A549 (cell line): Measurements from ENCODE around the gene SUGCT. TPM values are rescaled to one million over a fixed set of nuclear protein-coding genes. Genes with fewer than 3 reads are reported as not detected.

Source experiments
- ATAC-seq, 2 experiments: fragments of 200-7000 bp in 1 of 2; fragments of >200 bp in 1 of 2; cut with Nextera tagmentation in 1 of 2; cut with Tn5 transposase in 1 of 2; 3 replicates each; pipeline versions ENCODE4 v1.8.0 to v1.9.1; 2018 to 2020; ENCODE audit warnings: mild to moderate bottlenecking in 1 of 2, moderate library complexity in 1 of 2
- CTCF ChIA-PET: fragments of 300-600 bp; sonication (Branson Sonifier 250); formaldehyde crosslinking; extraction: SDS; loops from one replicate; lab custom pipeline; 2021; ENCODE audit warnings: antibody characterized with exemption, inconsistent platforms; lab: Yijun Ruan, JAX
- POLR2A ChIA-PET: fragments of 350-600 bp; formaldehyde crosslinking; extraction: SDS; loops from one replicate; lab custom pipeline; 2021; ENCODE audit warnings: antibody characterized with exemption, inconsistent platforms; lab: Yijun Ruan, JAX
- DNase-seq, 2 experiments: peaks; one replicate each; pipeline versions ENCODE4 v3.0.0 to v3.0.0-alpha.2; 2011 to 2016; ENCODE audit warnings: low read depth in 1 of 2, low spot score in 1 of 2
- FAIRE-seq: peaks from 2 replicates; lab custom pipeline; 2011; peaks lifted over from hg19 to GRCh38; lab: Jason Lieb, UNC
- H3K27ac ChIP-seq, 2 experiments: fragments of >200 bp; sonication (Bioruptor Twin); formaldehyde crosslinking; 3 replicates each; pipeline ENCODE4 v1.5.1; 2016 to 2017
- H3K4me1 ChIP-seq: fragments of >200 bp; sonication (Bioruptor Twin); formaldehyde crosslinking; 3 replicates; pipeline ENCODE4 v1.6.1; 2016
- H3K4me2 ChIP-seq: fragments of >200 bp; sonication (Bioruptor Twin); formaldehyde crosslinking; 3 replicates; pipeline ENCODE4 v1.6.1; 2016
- H3K4me3 ChIP-seq: fragments of >200 bp; sonication (Bioruptor Twin); formaldehyde crosslinking; 3 replicates; pipeline ENCODE4 v1.5.1; 2016
- H3K9me3 ChIP-seq: fragments of >200 bp; sonication (Bioruptor Twin); formaldehyde crosslinking; 3 replicates; pipeline ENCODE4 v1.6.1; 2016
- CBX2 ChIP-seq: fragments of 200-600 bp; sonication (generic); IDR thresholded peaks from 2 replicates; pipeline ENCODE4 v1.6.1; 2016; ENCODE audit warnings: low read depth, mild to moderate bottlenecking, borderline replicate concordance
- CEBPB ChIP-seq, 2 experiments: fragments of >200 bp in 1 of 2; sonication (Bioruptor Twin) in 1 of 2; formaldehyde crosslinking in 1 of 2; IDR thresholded peaks; 2 replicates each; pipeline ENCODE4 v1.6.1; 2012 to 2016
- CTCF ChIP-seq: fragments of >200 bp; sonication (Bioruptor Twin); formaldehyde crosslinking; IDR thresholded peaks from 3 replicates; pipeline ENCODE4 v1.5.1; 2016
- EHF ChIP-seq: fragments of 250-450 bp; sonication (Bioruptor Pico); IDR thresholded peaks from 2 replicates; pipeline ENCODE4 v1.5.0; 2020; ENCODE audit warnings: mild to moderate bottlenecking
- EHMT2 ChIP-seq: fragments of 200-600 bp; sonication (generic); IDR thresholded peaks from 2 replicates; pipeline ENCODE4 v1.6.1; 2016; ENCODE audit warnings: antibody characterized with exemption, low read depth, mild to moderate bottlenecking, moderate library complexity
- FOSB ChIP-seq: fragments of 250-450 bp; sonication (Bioruptor Pico); IDR thresholded peaks from 2 replicates; pipeline ENCODE4 v1.5.0; 2020; ENCODE audit warnings: mild to moderate bottlenecking, moderate library complexity
- GATA3 ChIP-seq: IDR thresholded peaks from 2 replicates; pipeline ENCODE4 v1.6.1; 2012; ENCODE audit warnings: borderline replicate concordance
- HOXB5 ChIP-seq: fragments of 250-450 bp; sonication (Bioruptor Pico); IDR thresholded peaks from 2 replicates; pipeline ENCODE4 v1.5.0; 2020; ENCODE audit warnings: mild to moderate bottlenecking, moderate library complexity
- JUNB ChIP-seq: fragments of >200 bp; sonication (Bioruptor Twin); formaldehyde crosslinking; IDR thresholded peaks from 2 replicates; pipeline ENCODE4 v1.6.1; 2016
- MAFK ChIP-seq: fragments of 450-650 bp; IDR thresholded peaks from 2 replicates; pipeline ENCODE4 v1.6.1; 2014; ENCODE audit not compliant: partially characterized antibody
- NPAS2 ChIP-seq: fragments of 250-450 bp; sonication (Bioruptor Pico); IDR thresholded peaks from 2 replicates; pipeline ENCODE4 v1.8.0; 2022; ENCODE audit warnings: mild to moderate bottlenecking, moderate library complexity, borderline replicate concordance
- PBX3 ChIP-seq: IDR thresholded peaks from 2 replicates; pipeline ENCODE4 v1.6.1; 2012
- PHF8 ChIP-seq: fragments of 200-600 bp; sonication (generic); IDR thresholded peaks from 2 replicates; pipeline ENCODE4 v1.6.1; 2016; ENCODE audit warnings: low read depth, mild to moderate bottlenecking, antibody characterized with exemption, moderate library complexity, borderline replicate concordance
- POLR2AphosphoS2 ChIP-seq: conservative IDR thresholded peaks from 2 replicates; pipeline ENCODE4 v1.6.1; 2012; ENCODE audit warnings: low read length, improper control_type of control experiment, inconsistent platforms
- SREBF2 ChIP-seq: fragments of 450-650 bp; IDR thresholded peaks from 2 replicates; pipeline ENCODE4 v1.6.1; 2014; ENCODE audit warnings: mild to moderate bottlenecking, moderate library complexity
- TFCP2L1 ChIP-seq: fragments of 250-450 bp; sonication (Bioruptor Pico); IDR thresholded peaks from 2 replicates; pipeline ENCODE4 v1.5.0; 2021; ENCODE audit warnings: mild to moderate bottlenecking
- ZNF302 ChIP-seq: fragments of 250-450 bp; sonication (Bioruptor Pico); IDR thresholded peaks from 2 replicates; pipeline ENCODE4 v1.9.0; 2021; ENCODE audit warnings: inconsistent platforms, mild to moderate bottlenecking, moderate library complexity
- ZSCAN20 ChIP-seq: fragments of 250-450 bp; sonication (Bioruptor Pico); IDR thresholded peaks from 2 replicates; pipeline ENCODE4 v1.8.0; 2022; ENCODE audit warnings: mild to moderate bottlenecking, moderate library complexity
- WGBS: methylation state at CpG from one replicate; pipeline ENCODE4 v1.1.6; 2017; ENCODE audit errors: missing lambda C conversion rate; 5-methylcytosine and 5-hydroxymethylcytosine counted together
- polyA plus RNA-seq, 4 experiments: library from polyadenylated mRNA; depleted of rRNA in 3 of 4; stranded (reverse); fragments of >200 nt; fragmentation: RNase III in 1 of 4; extraction: RNeasy Plus Mini Kit Qiagen cat#74134 plus additional on column Dnase treatment in 1 of 4; gene quantifications; 2 replicates in 3 of 4; 3 replicates in 1 of 4; pipeline ENCODE4 v1.2.3, GENCODE V29; 2011 to 2017
- TF ChIP-seq, protein P1 (sequence below): fragments of 200-600 bp; sonication (generic); IDR thresholded peaks from 2 replicates; pipeline ENCODE4 v1.6.1; 2016; ENCODE audit warnings: antibody characterized with exemption, mild to moderate bottlenecking, moderate library complexity

SUGCT gene
- polyA plus RNA-seq, 2 of the 4 experiments (the other 2 are of a cell fraction) = 1.4 to 1.6 TPM

GRCh38 chr7:40610461-40610860 is 475.7 kb downstream of the SUGCT start:
- TF ChIP-seq FOSB (CRISPR knock-in tag) (no peak), EHF (CRISPR knock-in tag) (no peak), CEBPB (IDR thresholded peaks at IDR 0.05) (no peak), HOXB5 (no peak), NPAS2 (CRISPR knock-in tag) (no peak), SREBF2 (no peak), ZNF302 (CRISPR knock-in tag) (no peak), PHF8 (no peak), TFCP2L1 (no peak), CTCF (no peak), CBX2 (no peak), PBX3 (no peak), MAFK (no peak)
- TF ChIP-seq, protein P1, sequence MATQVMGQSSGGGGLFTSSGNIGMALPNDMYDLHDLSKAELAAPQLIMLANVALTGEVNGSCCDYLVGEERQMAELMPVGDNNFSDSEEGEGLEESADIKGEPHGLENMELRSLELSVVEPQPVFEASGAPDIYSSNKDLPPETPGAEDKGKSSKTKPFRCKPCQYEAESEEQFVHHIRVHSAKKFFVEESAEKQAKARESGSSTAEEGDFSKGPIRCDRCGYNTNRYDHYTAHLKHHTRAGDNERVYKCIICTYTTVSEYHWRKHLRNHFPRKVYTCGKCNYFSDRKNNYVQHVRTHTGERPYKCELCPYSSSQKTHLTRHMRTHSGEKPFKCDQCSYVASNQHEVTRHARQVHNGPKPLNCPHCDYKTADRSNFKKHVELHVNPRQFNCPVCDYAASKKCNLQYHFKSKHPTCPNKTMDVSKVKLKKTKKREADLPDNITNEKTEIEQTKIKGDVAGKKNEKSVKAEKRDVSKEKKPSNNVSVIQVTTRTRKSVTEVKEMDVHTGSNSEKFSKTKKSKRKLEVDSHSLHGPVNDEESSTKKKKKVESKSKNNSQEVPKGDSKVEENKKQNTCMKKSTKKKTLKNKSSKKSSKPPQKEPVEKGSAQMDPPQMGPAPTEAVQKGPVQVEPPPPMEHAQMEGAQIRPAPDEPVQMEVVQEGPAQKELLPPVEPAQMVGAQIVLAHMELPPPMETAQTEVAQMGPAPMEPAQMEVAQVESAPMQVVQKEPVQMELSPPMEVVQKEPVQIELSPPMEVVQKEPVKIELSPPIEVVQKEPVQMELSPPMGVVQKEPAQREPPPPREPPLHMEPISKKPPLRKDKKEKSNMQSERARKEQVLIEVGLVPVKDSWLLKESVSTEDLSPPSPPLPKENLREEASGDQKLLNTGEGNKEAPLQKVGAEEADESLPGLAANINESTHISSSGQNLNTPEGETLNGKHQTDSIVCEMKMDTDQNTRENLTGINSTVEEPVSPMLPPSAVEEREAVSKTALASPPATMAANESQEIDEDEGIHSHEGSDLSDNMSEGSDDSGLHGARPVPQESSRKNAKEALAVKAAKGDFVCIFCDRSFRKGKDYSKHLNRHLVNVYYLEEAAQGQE = no peak
- Histone ChIP-seq H3K9me3 (no peaks in the 10 kb centered on the region), H3K4me3 (no peak overlapping the region), H3K27ac (no peak overlapping the region), H3K4me1 (no peaks in the 10 kb centered on the region), H3K4me2 (no peak overlapping the region)
- 65% methylated on average over 4 of the region's 4 CpGs for WGBS
- no peak for FAIRE-seq
- DNase-seq = no peak
- no peak for ATAC-seq
- POLR2A ChIA-PET = no interaction called here
- CTCF ChIA-PET = no interaction called here

DNA sequence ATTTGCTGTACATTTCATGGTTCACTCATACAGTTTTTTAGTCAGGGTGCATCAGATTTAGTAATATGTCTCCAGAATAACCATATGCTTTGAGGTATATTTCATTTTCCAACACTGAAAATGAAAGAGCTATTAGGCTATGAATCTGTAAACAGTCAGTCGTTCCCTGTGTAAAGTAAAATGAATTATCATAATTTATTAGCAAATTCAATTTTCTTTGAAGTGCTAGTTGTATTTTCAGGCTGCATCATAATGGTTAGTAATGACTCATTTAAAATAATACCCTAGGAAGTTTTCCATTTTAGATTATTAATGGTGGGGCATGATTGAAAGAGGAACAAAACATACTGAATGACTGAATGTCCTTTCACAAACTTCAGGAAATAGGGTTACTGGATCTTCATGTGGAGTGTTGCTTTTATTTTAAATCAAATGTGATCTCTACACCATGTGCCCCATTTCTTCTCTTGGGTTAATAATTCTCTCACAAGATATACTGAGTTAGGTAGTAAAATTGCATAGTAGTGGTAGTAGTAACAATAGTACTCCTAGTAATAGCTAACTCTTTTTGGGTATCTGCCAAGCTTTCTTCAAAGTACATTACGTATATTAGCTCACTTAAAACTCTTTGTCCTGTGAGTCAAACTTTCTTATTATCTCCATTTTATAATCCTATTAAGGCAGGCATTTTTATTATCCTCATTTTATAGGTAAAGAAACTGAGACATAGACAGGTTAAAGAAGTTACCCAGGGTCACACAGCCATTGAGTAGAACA is 476.5 kb downstream of the SUGCT start:
- Histone ChIP-seq H3K4me3 (no peak overlapping the region), H3K4me1 (no peaks in the 10 kb centered on the region), H3K27ac (no peak overlapping the region), H3K9me3 (no peaks in the 10 kb centered on the region), H3K4me2 (no peak overlapping the region)
- ATAC-seq = no peak
- CTCF ChIA-PET = interaction anchor here (1.1 to 1.2 kb wide), 2 partner anchors 281 to 1094 kb away, joined by 3 to 4 read pairs; no protein-coding TSS in a partner anchor
- DNase-seq = no peak
- no peak for FAIRE-seq
- WGBS = 15% methylated on average over 2 of the region's 2 CpGs
- TF ChIP-seq ZSCAN20 (CRISPR knock-in tag) (no peak), EHMT2 (no peak), POLR2AphosphoS2 (no peak), JUNB (no peak), GATA3 (no peak)
- POLR2A ChIA-PET = no interaction called here
